D721Med (cell line): ENCODE results near the gene USP17L25.
"Not testable (repeated sequence)": the region's sequence is repeated elsewhere in the genome, so short reads cannot be mapped to it uniquely, and the experiment has no call there.

Experiments used
- DNase-seq: peaks from one replicate; pipeline ENCODE4 v3.0.0; 2011; ENCODE audit warnings: low spot score; ENCODE audit not compliant: insufficient read length
- FAIRE-seq: peaks from 2 replicates; lab custom pipeline; 2011; peaks lifted over from hg19 to GRCh38; lab: Jason Lieb, UNC

Gene USP17L25, protein sequence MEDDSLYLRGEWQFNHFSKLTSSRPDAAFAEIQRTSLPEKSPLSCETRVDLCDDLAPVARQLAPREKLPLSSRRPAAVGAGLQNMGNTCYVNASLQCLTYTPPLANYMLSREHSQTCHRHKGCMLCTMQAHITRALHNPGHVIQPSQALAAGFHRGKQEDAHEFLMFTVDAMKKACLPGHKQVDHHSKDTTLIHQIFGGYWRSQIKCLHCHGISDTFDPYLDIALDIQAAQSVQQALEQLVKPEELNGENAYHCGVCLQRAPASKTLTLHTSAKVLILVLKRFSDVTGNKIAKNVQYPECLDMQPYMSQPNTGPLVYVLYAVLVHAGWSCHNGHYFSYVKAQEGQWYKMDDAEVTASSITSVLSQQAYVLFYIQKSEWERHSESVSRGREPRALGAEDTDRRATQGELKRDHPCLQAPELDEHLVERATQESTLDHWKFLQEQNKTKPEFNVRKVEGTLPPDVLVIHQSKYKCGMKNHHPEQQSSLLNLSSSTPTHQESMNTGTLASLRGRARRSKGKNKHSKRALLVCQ

DNA sequence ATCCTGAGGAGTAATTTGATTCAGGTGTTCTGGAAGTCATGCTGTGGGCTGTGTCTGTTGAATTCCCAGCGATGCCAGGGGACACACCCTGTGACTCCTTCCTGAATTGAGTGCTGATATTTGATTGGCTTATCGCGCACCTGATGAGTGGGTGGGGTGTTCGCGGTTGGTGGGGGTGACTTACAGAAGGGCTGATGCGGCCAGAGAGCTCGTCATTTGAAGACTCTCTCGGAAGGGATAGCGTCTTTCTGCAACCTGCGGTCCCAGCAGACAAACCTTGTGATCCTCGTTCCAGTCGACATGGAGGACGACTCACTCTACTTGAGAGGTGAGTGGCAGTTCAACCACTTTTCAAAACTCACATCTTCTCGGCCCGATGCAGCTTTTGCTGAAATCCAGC is at the start of gene USP17L25:
TSS of gene USP17L25 (plus strand) at position 301 of the 400 bp plus-strand sequence. CDS start at position 301, 0 bp downstream.
- DNase-seq, FAIRE-seq: not testable (repeated sequence)

DNA sequence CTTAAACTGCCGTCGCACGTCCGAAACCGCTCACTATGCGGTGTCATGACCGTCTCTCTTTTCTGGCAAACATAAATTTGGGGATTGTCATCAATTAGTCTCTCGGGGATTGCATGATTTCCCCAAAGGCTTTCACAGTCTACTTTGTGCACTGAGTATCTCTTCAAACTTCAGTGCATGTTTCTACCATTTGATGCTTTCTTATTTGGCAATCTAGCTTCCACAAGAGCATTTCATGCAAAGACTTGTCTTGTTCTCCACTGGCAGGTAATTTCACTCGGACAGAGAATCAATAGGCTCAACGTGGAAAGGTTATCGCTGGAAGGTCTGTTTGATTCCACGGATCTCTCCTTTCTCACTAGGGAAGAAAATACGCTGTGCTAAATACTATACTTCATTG is 5.5 kb upstream of the USP17L25 start:
- DNase-seq, FAIRE-seq: not testable (repeated sequence)

DNA sequence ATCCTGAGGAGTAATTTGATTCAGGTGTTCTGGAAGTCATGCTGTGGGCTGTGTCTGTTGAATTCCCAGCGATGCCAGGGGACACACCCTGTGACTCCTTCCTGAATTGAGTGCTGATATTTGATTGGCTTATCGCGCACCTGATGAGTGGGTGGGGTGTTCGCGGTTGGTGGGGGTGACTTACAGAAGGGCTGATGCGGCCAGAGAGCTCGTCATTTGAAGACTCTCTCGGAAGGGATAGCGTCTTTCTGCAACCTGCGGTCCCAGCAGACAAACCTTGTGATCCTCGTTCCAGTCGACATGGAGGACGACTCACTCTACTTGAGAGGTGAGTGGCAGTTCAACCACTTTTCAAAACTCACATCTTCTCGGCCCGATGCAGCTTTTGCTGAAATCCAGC is 4.8 kb upstream of the USP17L25 start, which contains the start of gene USP17L24:
TSS of gene USP17L24 (plus strand) at position 301 of the 400 bp plus-strand sequence. CDS start at position 301, 0 bp downstream.
- not testable (repeated sequence) for DNase-seq, FAIRE-seq

DNA sequence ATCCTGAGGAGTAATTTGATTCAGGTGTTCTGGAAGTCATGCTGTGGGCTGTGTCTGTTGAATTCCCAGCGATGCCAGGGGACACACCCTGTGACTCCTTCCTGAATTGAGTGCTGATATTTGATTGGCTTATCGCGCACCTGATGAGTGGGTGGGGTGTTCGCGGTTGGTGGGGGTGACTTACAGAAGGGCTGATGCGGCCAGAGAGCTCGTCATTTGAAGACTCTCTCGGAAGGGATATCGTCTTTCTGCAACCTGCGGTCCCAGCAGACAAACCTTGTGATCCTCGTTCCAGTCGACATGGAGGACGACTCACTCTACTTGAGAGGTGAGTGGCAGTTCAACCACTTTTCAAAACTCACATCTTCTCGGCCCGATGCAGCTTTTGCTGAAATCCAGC is 4.6 kb downstream of the USP17L25 start, which contains the start of gene USP17L26:
TSS of gene USP17L26 (plus strand) at position 301 of the 400 bp plus-strand sequence. CDS start at position 301, 0 bp downstream.
- not testable (repeated sequence) for FAIRE-seq, DNase-seq

DNA sequence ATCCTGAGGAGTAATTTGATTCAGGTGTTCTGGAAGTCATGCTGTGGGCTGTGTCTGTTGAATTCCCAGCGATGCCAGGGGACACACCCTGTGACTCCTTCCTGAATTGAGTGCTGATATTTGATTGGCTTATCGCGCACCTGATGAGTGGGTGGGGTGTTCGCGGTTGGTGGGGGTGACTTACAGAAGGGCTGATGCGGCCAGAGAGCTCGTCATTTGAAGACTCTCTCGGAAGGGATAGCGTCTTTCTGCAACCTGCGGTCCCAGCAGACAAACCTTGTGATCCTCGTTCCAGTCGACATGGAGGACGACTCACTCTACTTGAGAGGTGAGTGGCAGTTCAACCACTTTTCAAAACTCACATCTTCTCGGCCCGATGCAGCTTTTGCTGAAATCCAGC is 9.4 kb downstream of the USP17L25 start, which contains the start of gene USP17L5:
TSS of gene USP17L5 (plus strand) at position 301 of the 400 bp plus-strand sequence. CDS start at position 301, 0 bp downstream.
- not testable (repeated sequence) for FAIRE-seq, DNase-seq

DNA sequence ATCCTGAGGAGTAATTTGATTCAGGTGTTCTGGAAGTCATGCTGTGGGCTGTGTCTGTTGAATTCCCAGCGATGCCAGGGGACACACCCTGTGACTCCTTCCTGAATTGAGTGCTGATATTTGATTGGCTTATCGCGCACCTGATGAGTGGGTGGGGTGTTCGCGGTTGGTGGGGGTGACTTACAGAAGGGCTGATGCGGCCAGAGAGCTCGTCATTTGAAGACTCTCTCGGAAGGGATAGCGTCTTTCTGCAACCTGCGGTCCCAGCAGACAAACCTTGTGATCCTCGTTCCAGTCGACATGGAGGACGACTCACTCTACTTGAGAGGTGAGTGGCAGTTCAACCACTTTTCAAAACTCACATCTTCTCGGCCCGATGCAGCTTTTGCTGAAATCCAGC is 14.1 kb downstream of the USP17L25 start, which contains the start of gene USP17L27:
TSS of gene USP17L27 (plus strand) at position 301 of the 400 bp plus-strand sequence. CDS start at position 301, 0 bp downstream.
- not testable (repeated sequence) for DNase-seq, FAIRE-seq

DNA sequence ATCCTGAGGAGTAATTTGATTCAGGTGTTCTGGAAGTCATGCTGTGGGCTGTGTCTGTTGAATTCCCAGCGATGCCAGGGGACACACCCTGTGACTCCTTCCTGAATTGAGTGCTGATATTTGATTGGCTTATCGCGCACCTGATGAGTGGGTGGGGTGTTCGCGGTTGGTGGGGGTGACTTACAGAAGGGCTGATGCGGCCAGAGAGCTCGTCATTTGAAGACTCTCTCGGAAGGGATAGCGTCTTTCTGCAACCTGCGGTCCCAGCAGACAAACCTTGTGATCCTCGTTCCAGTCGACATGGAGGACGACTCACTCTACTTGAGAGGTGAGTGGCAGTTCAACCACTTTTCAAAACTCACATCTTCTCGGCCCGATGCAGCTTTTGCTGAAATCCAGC is 18.9 kb downstream of the USP17L25 start, which contains the start of gene USP17L28:
TSS of gene USP17L28 (plus strand) at position 301 of the 400 bp plus-strand sequence. CDS start at position 301, 0 bp downstream.
- not testable (repeated sequence) for FAIRE-seq, DNase-seq

DNA sequence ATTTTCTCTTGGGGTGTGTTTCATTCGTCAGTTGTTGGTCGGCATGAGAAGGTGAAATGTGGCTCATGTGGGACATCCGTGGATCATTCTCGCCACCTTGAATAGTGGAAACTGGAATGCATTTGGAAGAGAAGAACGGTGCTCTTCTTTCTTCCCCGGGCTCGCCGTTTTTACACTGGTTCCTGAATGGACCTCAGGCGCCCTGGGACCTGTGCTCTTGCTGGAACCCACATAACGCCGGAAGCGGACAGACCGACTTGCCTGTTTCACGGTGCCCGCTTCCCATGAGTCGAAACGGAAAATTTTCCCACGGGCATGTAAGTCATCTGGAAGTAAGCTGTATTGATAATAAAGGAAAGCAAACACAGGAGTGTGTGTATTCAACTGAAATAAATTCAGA is 21.2 kb downstream of the USP17L25 start:
- not testable (repeated sequence) for DNase-seq, FAIRE-seq

DNA sequence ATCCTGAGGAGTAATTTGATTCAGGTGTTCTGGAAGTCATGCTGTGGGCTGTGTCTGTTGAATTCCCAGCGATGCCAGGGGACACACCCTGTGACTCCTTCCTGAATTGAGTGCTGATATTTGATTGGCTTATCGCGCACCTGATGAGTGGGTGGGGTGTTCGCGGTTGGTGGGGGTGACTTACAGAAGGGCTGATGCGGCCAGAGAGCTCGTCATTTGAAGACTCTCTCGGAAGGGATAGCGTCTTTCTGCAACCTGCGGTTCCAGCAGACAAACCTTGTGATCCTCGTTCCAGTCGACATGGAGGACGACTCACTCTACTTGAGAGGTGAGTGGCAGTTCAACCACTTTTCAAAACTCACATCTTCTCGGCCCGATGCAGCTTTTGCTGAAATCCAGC is 23.6 kb downstream of the USP17L25 start, which contains the start of gene USP17L29:
TSS of gene USP17L29 (plus strand) at position 301 of the 400 bp plus-strand sequence. CDS start at position 301, 0 bp downstream.
- DNase-seq, FAIRE-seq: not testable (repeated sequence)

DNA sequence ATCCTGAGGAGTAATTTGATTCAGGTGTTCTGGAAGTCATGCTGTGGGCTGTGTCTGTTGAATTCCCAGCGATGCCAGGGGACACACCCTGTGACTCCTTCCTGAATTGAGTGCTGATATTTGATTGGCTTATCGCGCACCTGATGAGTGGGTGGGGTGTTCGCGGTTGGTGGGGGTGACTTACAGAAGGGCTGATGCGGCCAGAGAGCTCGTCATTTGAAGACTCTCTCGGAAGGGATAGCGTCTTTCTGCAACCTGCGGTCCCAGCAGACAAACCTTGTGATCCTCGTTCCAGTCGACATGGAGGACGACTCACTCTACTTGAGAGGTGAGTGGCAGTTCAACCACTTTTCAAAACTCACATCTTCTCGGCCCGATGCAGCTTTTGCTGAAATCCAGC is 33.1 kb downstream of the USP17L25 start, which contains the start of gene USP17L30:
TSS of gene USP17L30 (plus strand) at position 301 of the 400 bp plus-strand sequence. CDS start at position 301, 0 bp downstream.
- FAIRE-seq, DNase-seq: not testable (repeated sequence)

DNA sequence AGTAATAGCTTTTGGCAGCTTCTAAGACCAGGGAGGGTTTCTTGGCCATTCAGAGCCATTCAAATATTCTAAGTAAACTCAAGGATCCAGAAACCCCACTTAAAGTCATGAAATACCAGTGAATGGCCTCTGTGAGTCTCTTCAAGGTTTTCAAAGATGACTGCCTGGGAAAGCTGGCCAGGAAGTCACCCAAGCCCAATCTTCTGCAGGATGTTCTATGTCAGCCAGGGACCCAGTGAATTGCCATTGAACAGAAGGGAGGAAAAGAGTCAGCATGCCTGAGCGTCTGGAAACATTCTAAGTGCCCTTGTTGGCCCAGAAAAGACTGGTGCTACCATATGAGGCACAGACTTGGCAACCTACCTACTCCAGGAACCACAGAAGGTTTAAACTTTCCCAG is 50.2 kb downstream of the USP17L25 start:
- DNase-seq, FAIRE-seq: not testable (repeated sequence)
